WTC11 (cell line): ENCODE data around the gene TRIM9.

ENCODE experiments used
- NFE2L1 ChIP-seq: sonication (generic); formaldehyde crosslinking; IDR thresholded peaks from 2 replicates; pipeline ENCODE4 v1.8.1; 2023; ENCODE audit warnings: missing genetic modification reagents
- TCF7 ChIP-seq: sonication (generic); formaldehyde crosslinking; IDR thresholded peaks from 2 replicates; pipeline ENCODE4 v1.8.0; 2022; ENCODE audit warnings: mild to moderate bottlenecking, low read depth, missing genetic modification reagents, moderate library complexity
- TEAD1 ChIP-seq: sonication (generic); formaldehyde crosslinking; IDR thresholded peaks from 2 replicates; pipeline ENCODE4 v1.8.0; 2022; ENCODE audit warnings: mild to moderate bottlenecking, missing genetic modification reagents
- TF ChIP-seq, protein P1 (sequence below): sonication (generic); formaldehyde crosslinking; IDR thresholded peaks from 2 replicates; pipeline ENCODE4 v1.8.1; 2023; ENCODE audit warnings: mild to moderate bottlenecking, missing genetic modification reagents, moderate library complexity
- TF ChIP-seq, protein P2 (sequence below): fragments of 200-600 bp; IDR thresholded peaks from 2 replicates; pipeline ENCODE4 v1.8.0; 2022; ENCODE audit warnings: antibody characterized with exemption
- TF ChIP-seq, protein P3 (sequence below): sonication (generic); formaldehyde crosslinking; IDR thresholded peaks from 2 replicates; pipeline ENCODE4 v1.8.1; 2023; ENCODE audit warnings: mild to moderate bottlenecking, missing genetic modification reagents
- TF ChIP-seq, protein P4 (sequence below): fragments of 250-450 bp; sonication (Bioruptor Pico); IDR thresholded peaks from 2 replicates; pipeline ENCODE4 v2.1.2; 2022; ENCODE audit warnings: mild to moderate bottlenecking, moderate library complexity

DNA sequence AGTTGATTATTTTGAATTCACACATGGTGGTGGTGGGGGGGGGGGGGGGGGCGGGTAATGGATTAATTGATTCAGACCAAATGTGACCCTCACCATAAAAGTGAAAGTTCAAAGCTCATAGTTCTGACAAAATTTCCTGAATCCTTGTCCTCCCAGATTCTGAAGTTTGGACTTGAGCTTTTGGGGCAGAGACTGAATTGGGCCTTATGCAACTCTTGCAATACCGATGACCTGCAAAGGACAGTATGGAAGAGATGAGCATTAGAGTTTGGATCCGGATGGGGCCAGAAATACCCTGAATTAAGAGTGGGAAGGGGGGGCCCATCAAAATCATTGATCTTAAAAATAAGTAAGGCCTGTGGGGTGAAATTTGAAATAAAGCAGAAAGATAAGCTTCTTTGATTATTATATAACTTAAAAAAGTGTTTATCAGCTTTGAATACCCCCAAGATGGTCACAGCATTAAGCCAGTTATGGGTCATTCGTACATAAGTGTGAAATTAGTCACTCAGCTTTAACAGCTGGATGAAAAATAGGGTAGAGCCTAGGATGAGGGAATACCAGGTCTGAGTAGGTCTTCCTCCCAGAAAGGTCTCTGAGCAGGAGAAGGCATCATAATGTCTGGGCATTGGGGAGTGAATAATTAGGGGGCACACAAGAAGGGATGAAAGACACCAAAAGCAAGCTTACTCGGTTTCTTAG lies 148.5 kb downstream of the TRIM9 start:
- TF ChIP-seq, protein P1, sequence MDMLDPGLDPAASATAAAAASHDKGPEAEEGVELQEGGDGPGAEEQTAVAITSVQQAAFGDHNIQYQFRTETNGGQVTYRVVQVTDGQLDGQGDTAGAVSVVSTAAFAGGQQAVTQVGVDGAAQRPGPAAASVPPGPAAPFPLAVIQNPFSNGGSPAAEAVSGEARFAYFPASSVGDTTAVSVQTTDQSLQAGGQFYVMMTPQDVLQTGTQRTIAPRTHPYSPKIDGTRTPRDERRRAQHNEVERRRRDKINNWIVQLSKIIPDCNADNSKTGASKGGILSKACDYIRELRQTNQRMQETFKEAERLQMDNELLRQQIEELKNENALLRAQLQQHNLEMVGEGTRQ (CRISPR knock-in tag): no peak
- TF ChIP-seq, protein P2, sequence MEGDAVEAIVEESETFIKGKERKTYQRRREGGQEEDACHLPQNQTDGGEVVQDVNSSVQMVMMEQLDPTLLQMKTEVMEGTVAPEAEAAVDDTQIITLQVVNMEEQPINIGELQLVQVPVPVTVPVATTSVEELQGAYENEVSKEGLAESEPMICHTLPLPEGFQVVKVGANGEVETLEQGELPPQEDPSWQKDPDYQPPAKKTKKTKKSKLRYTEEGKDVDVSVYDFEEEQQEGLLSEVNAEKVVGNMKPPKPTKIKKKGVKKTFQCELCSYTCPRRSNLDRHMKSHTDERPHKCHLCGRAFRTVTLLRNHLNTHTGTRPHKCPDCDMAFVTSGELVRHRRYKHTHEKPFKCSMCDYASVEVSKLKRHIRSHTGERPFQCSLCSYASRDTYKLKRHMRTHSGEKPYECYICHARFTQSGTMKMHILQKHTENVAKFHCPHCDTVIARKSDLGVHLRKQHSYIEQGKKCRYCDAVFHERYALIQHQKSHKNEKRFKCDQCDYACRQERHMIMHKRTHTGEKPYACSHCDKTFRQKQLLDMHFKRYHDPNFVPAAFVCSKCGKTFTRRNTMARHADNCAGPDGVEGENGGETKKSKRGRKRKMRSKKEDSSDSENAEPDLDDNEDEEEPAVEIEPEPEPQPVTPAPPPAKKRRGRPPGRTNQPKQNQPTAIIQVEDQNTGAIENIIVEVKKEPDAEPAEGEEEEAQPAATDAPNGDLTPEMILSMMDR: no peak
- TF ChIP-seq, protein P3, sequence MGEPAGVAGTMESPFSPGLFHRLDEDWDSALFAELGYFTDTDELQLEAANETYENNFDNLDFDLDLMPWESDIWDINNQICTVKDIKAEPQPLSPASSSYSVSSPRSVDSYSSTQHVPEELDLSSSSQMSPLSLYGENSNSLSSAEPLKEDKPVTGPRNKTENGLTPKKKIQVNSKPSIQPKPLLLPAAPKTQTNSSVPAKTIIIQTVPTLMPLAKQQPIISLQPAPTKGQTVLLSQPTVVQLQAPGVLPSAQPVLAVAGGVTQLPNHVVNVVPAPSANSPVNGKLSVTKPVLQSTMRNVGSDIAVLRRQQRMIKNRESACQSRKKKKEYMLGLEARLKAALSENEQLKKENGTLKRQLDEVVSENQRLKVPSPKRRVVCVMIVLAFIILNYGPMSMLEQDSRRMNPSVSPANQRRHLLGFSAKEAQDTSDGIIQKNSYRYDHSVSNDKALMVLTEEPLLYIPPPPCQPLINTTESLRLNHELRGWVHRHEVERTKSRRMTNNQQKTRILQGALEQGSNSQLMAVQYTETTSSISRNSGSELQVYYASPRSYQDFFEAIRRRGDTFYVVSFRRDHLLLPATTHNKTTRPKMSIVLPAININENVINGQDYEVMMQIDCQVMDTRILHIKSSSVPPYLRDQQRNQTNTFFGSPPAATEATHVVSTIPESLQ (CRISPR knock-in tag): no peak
- TF ChIP-seq TCF7 (CRISPR knock-in tag): no peak
- no peak for TF ChIP-seq NFE2L1
- TF ChIP-seq TEAD1 (CRISPR knock-in tag): no peak
- TF ChIP-seq, protein P4, sequence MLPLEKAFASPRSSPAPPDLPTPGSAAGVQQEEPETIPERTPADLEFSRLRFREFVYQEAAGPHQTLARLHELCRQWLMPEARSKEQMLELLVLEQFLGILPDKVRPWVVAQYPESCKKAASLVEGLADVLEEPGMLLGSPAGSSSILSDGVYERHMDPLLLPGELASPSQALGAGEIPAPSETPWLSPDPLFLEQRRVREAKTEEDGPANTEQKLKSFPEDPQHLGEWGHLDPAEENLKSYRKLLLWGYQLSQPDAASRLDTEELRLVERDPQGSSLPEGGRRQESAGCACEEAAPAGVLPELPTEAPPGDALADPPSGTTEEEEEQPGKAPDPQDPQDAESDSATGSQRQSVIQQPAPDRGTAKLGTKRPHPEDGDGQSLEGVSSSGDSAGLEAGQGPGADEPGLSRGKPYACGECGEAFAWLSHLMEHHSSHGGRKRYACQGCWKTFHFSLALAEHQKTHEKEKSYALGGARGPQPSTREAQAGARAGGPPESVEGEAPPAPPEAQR (CRISPR knock-in tag): no peak
